ENCODE measurements around the gene MLLT6.

GRCh38 chr17:38693700-38694329 is 11.3 kb upstream of the MLLT6 start:
- TF ChIP-seq, protein P1, sequence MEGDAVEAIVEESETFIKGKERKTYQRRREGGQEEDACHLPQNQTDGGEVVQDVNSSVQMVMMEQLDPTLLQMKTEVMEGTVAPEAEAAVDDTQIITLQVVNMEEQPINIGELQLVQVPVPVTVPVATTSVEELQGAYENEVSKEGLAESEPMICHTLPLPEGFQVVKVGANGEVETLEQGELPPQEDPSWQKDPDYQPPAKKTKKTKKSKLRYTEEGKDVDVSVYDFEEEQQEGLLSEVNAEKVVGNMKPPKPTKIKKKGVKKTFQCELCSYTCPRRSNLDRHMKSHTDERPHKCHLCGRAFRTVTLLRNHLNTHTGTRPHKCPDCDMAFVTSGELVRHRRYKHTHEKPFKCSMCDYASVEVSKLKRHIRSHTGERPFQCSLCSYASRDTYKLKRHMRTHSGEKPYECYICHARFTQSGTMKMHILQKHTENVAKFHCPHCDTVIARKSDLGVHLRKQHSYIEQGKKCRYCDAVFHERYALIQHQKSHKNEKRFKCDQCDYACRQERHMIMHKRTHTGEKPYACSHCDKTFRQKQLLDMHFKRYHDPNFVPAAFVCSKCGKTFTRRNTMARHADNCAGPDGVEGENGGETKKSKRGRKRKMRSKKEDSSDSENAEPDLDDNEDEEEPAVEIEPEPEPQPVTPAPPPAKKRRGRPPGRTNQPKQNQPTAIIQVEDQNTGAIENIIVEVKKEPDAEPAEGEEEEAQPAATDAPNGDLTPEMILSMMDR (conservative IDR thresholded peaks at IDR 0.05; ENCODE audit: low read depth, low read length), result no peak
- TF ChIP-seq MAZ (IDR thresholded peaks at IDR 0.05; ENCODE audit: borderline replicate concordance, low read depth, low read length), result no peak
- no peak for TF ChIP-seq BHLHE40 (IDR thresholded peaks at IDR 0.05; ENCODE audit: low read depth, low read length)
- TF ChIP-seq POLR2A (IDR thresholded peaks at IDR 0.05; ENCODE audit: low read depth, low read length), result no peak
- TF ChIP-seq RCOR1 (IDR thresholded peaks at IDR 0.05; ENCODE audit: insufficient replicate concordance, low read length), result no peak
